HEK293T (cell line): ENCODE measurements around the gene SLC25A13.

Source experiments
- CTCF ChIA-PET: fragments of 350-600 bp; formaldehyde crosslinking; extraction: SDS; loops from one replicate; lab custom pipeline; 2021; ENCODE audit warnings: antibody characterized with exemption, inconsistent platforms; lab: Yijun Ruan, JAX
- POLR2A ChIA-PET: fragments of 350-600 bp; formaldehyde crosslinking; extraction: SDS; loops from one replicate; lab custom pipeline; 2020; ENCODE audit warnings: antibody characterized with exemption, inconsistent platforms; lab: Yijun Ruan, JAX
- DNase-seq: peaks from one replicate; pipeline ENCODE4 v3.0.0; 2012; ENCODE audit warnings: mixed read lengths; ENCODE audit errors: extremely low spot score
- ARNT ChIP-seq: fragments of 450-650 bp; IDR thresholded peaks from 2 replicates; pipeline ENCODE4 v1.6.1; 2017; ENCODE audit warnings: mild to moderate bottlenecking
- BHLHE40 ChIP-seq: fragments of 450-650 bp; IDR thresholded peaks from 2 replicates; pipeline ENCODE4 v1.6.1; 2016; ENCODE audit warnings: mild to moderate bottlenecking, moderate library complexity, borderline replicate concordance
- CTBP1 ChIP-seq: fragments of 450-650 bp; IDR thresholded peaks from 2 replicates; pipeline ENCODE4 v1.6.1; 2016; ENCODE audit warnings: borderline replicate concordance
- ELF4 ChIP-seq: fragments of 450-650 bp; IDR thresholded peaks from 2 replicates; pipeline ENCODE4 v1.6.1; 2017; ENCODE audit warnings: antibody characterized with exemption
- FOXA1 ChIP-seq: fragments of 450-650 bp; IDR thresholded peaks from 2 replicates; pipeline ENCODE4 v1.6.1; 2016; ENCODE audit warnings: mild to moderate bottlenecking
- FOXK2 ChIP-seq: fragments of 450-650 bp; IDR thresholded peaks from 2 replicates; pipeline ENCODE4 v1.6.1; 2016; ENCODE audit warnings: mild to moderate bottlenecking
- FOXM1 ChIP-seq: fragments of 450-650 bp; IDR thresholded peaks from 2 replicates; pipeline ENCODE4 v1.6.1; 2017; ENCODE audit warnings: mild to moderate bottlenecking, borderline replicate concordance
- HDGF ChIP-seq: fragments of 450-650 bp; IDR thresholded peaks from 2 replicates; pipeline ENCODE4 v1.6.1; 2017; ENCODE audit warnings: antibody characterized with exemption, borderline replicate concordance
- L3MBTL2 ChIP-seq: fragments of 450-650 bp; conservative IDR thresholded peaks from 2 replicates; pipeline ENCODE4 v1.6.1; 2016; ENCODE audit warnings: mild to moderate bottlenecking
- LEF1 ChIP-seq: fragments of 450-650 bp; IDR thresholded peaks from 2 replicates; pipeline ENCODE4 v1.6.1; 2017; ENCODE audit warnings: mild to moderate bottlenecking, borderline replicate concordance
- NFRKB ChIP-seq: fragments of 450-650 bp; IDR thresholded peaks from 2 replicates; pipeline ENCODE4 v1.6.1; 2016; ENCODE audit warnings: mild to moderate bottlenecking, moderate library complexity
- SP1 ChIP-seq: fragments of 450-650 bp; IDR thresholded peaks from 2 replicates; pipeline ENCODE4 v1.6.1; 2017
- SUZ12 ChIP-seq: fragments of 450-650 bp; IDR thresholded peaks from 2 replicates; pipeline ENCODE4 v1.6.1; 2016; ENCODE audit warnings: mild to moderate bottlenecking
- TARDBP ChIP-seq: fragments of 450-650 bp; IDR thresholded peaks from 2 replicates; pipeline ENCODE4 v1.6.1; 2016
- ZNF384 ChIP-seq: fragments of 450-650 bp; IDR thresholded peaks from 2 replicates; pipeline ENCODE4 v1.6.1; 2016
- TF ChIP-seq, protein P1 (sequence below): fragments of 450-650 bp; IDR thresholded peaks from 2 replicates; pipeline ENCODE4 v1.6.1; 2016

SLC25A13 gene

GRCh38 chr7:96312502-96312901 is 9.4 kb downstream of the SLC25A13 start:
- ChIA-PET CTCF (no interaction called here), POLR2A (no interaction called here)
- TF ChIP-seq BHLHE40 (no peak), ELF4 (no peak), SUZ12 (no peak), FOXM1 (no peak), ZNF384 (no peak), SP1 (no peak), CTBP1 (no peak), L3MBTL2 (no peak), FOXK2 (no peak), TARDBP (no peak), LEF1 (no peak)
- DNase-seq: no peak

DNA sequence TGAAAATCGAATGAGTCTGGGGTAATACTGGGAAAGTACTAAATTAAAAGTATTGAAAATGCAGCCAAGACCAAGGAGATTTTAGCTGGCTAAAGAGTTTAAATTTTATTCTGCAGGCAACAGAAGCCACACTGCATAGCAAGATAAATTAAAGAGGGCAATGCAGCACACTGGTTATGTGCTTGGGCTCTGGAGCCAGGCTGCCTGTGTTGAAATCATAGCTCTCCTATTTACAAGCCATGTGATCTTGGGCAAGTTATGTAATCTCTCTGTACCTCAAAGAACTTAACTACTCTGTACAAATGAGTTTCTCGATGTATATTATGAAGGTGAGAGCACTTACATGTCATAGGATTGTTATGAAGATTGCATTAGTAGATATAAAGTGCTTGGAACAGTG is 9.9 kb downstream of the SLC25A13 start:
- ChIA-PET CTCF (no interaction called here), POLR2A (interaction anchor here (1.6 kb wide), 1 partner anchor 9 kb away, joined by 4 read pairs; no protein-coding TSS in a partner anchor)
- TF ChIP-seq NFRKB (no peak), L3MBTL2 (no peak), SP1 (no peak), FOXK2 (no peak), SUZ12 (no peak), HDGF (no peak), FOXA1 (no peak), ARNT (no peak), FOXM1 (no peak), CTBP1 (no peak), ELF4 (no peak), ZNF384 (no peak), LEF1 (no peak), TARDBP (no peak), BHLHE40 (no peak)
- TF ChIP-seq, protein P1, sequence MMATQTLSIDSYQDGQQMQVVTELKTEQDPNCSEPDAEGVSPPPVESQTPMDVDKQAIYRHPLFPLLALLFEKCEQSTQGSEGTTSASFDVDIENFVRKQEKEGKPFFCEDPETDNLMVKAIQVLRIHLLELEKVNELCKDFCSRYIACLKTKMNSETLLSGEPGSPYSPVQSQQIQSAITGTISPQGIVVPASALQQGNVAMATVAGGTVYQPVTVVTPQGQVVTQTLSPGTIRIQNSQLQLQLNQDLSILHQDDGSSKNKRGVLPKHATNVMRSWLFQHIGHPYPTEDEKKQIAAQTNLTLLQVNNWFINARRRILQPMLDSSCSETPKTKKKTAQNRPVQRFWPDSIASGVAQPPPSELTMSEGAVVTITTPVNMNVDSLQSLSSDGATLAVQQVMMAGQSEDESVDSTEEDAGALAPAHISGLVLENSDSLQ: no peak
- no peak for DNase-seq

GRCh38 chr7:96310110-96310509 is 11.8 kb downstream of the SLC25A13 start:
- DNase-seq: no peak
- ChIA-PET CTCF (no interaction called here), POLR2A (no interaction called here)
- TF ChIP-seq NFRKB (no peak), FOXK2 (no peak), BHLHE40 (no peak), LEF1 (no peak), ARNT (no peak), L3MBTL2 (no peak), CTBP1 (no peak), FOXA1 (no peak), SUZ12 (no peak), ELF4 (no peak), TARDBP (no peak), ZNF384 (no peak), HDGF (no peak), SP1 (no peak), FOXM1 (no peak)
- TF ChIP-seq, protein P1: no peak

- ChIA-PET POLR2A (no interaction called here), CTCF (no interaction called here)
- no peak for DNase-seq
- TF ChIP-seq TARDBP: no peak
- no peak for TF ChIP-seq LEF1
- no peak for TF ChIP-seq BHLHE40
Measured at GRCh38 chr7:96308950-96309263, 13.0 kb downstream of the SLC25A13 start.

GRCh38 chr7:96308253-96308949 is 13.5 kb downstream of the SLC25A13 start:
- CTCF ChIA-PET: no interaction called here

GRCh38 chr7:96306385-96307125 is 15.3 kb downstream of the SLC25A13 start:
- DNase-seq: no peak
- ChIA-PET CTCF (no interaction called here), POLR2A (no interaction called here)
- no peak for TF ChIP-seq ELF4
- TF ChIP-seq FOXA1: no peak
- no peak for TF ChIP-seq NFRKB
- no peak for TF ChIP-seq HDGF
- TF ChIP-seq ARNT: no peak
- TF ChIP-seq FOXK2: no peak
- TF ChIP-seq LEF1: no peak
- no peak for TF ChIP-seq TARDBP
- TF ChIP-seq, protein P1: no peak
- TF ChIP-seq CTBP1: no peak
- TF ChIP-seq ZNF384: no peak
- no peak for TF ChIP-seq SP1
- no peak for TF ChIP-seq SUZ12
- no peak for TF ChIP-seq BHLHE40
- no peak for TF ChIP-seq L3MBTL2
- no peak for TF ChIP-seq FOXM1

More at GRCh38 chr7:96308253-96308949, 13.5 kb downstream of the SLC25A13 start:
- TF ChIP-seq ZNF384 (no peak), ELF4 (no peak), FOXM1 (no peak), HDGF (no peak), FOXK2 (no peak), FOXA1 (no peak)
- no peak for DNase-seq
- POLR2A ChIA-PET: no interaction called here
